GM18498 (cell line): ENCODE measurements around the gene SIAE.
"Not testable (repeated sequence)": the region's sequence is repeated elsewhere in the genome, so short reads cannot be mapped to it uniquely, and the experiment has no call there.

Source experiments
- ATAC-seq: cut with Tn5 transposase; IDR thresholded peaks from one replicate; pipeline ENCODE4 v1.9.1; 2021; ENCODE audit warnings: mild to moderate bottlenecking, moderate library complexity; ENCODE audit not compliant: unreplicated experiment

Gene SIAE

DNA sequence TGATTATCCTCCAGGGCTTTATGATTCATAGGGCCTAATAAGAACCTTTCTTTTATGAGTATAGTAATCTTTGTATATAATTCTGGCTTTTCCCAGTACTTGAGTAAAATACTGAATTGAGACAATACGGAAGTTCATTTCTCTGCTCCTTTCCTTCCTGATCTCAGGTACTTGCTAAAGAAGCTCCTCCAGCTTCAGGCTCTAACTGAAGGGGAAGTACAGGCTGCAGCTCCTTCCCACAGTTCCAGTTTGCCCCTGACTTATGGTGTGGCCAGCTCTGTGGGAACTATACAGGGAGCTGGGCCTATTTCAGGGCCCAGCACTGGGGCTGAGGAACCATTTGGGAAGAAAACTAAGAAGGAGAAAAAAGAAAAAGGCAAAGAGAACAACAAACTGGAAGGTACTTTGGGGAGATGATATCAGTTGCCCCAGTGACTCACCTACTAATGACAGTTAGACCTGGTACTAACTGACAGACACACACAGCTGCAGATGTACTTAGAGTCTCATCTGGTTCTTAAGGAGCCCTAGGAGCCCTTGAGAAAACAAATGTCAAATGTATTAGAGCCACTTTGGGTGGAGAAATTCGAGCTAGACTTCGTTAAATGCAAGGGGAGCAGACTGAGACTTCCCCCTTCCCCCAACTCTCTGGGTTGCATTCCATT is 47.9 kb downstream of the SIAE start:
- ATAC-seq: no peak

DNA sequence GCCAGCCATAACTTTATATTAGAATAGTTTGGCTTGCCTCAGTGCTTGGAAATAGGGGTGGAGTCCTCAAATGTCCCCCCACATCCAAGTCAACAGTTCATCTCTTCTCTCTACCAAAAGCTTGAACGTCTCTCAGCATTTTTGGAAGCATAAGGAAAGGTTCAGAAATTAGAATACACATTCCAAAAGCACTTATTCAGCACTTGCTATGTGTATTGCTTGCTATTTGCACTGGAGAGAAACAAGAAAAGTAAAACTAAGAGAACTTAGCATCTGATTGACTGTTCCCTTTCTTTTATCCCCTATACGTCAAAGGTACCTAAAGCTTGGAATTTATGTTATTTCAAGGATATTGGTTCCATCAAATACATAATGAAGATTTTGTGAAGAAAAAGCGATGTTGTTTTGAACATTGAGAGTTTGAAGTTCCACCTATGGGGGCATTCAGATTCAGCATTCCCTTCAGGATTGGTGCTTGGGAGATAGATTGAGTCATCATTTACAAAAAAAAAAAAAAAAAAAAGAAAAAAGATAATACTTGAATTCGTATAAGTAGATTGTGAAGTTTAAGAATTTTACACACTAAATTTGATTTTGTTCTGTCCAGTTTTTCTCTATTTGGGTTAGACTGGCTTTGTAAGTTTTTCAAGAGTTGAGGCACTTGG is 49.5 kb downstream of the SIAE start:
- ATAC-seq: no peak

DNA sequence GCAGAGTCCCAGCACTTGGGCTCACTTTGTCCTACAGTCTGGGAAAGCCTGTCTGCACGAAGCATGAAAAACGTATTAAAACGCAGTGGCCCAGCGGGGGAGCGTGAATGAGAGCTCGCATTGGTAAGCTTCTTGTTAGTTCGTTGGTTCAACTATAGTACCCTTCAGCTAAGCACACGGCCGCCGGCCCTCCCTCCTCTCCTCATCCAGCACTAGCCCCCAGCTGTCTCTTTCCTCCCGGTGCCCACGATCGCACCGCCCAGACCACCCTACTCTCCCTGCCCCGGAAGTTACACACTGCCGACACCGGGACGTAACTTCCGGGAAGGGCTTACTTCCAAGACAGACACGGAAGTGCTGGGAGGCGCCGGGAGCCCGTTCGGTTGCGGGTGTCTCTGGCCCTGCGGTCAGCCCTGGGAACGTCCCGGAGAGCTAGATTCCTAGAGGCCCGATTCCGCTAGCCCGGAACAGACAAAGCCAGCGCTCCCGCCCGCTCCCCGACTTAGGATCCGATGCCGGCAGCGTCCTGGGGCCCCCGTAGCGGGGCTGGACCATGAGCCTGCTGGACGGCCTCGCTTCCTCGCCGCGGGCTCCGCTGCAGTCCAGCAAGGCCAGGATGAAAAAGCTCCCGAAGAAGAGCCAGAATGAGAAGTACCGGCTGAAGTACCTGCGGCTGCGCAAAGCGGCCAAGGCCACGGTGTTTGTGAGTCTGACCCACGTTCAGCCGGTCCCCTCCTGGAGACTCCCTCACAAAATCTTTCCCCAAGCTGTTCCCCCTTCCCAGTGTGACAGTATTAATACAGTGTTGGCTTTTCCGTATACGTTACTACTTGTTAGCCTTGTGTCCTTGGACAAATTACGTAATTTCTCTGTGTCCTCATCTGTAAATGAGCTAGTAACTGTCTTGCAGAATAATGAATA is 50.7 kb downstream of the SIAE start, which contains the start of gene TBRG1:
TBRG1 (plus strand) TSS at position 334 of the 921 bp plus-strand sequence; CDS start at position 554, 220 bp downstream.
- peak; percentile 99 for ATAC-seq

DNA sequence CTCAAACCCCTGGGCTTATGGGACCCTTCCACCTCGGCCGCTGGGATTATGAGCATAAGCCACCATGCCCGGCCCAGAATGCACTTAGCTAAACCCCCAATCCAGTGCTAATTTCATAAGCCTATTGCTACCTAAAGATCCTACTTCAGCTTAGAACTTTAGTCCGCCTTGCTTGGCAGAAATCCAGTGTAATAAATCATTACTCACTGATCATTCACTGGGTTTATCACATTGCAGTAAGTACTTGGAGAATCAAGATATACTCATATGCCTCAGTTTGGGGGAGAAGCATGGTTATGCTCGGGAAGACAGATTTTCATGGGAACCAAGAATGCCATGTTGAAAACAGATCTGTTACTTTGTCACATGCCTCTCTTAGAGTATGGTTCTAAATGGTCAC is 54.7 kb downstream of the SIAE start:
- no peak for ATAC-seq

DNA sequence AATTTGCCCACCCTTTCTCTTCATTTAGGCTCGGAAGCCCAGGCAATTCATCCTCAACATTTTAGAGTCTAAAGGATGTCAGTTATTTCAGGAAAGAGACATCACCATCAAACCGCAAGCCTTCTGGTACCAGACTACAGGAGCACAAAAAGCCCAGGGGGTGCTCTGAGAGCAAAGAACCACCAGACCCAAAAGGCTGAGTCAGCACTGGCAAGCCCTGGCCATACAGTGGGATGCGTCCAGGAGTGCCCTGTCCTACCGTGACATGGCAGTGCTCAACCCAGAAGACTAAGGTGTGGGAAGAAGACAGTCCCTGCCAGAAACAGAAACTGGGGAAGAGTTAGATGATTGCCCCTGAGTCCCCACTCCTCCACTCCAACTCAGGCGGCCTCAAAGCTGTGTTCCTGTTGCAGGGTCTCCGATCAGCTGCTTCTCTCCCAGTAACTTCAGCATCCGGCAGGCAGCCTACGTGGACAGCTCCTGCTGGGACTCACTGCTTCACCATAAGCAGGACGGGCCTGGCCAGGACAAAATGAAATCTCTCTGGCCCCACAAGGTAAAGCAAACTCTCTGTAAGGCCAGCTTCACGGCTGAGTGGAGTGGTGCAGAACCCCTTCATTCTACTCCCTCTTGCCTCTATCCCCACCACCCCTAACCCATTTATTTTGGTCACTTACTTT is 60.8 kb downstream of the SIAE start:
- no peak for ATAC-seq

DNA sequence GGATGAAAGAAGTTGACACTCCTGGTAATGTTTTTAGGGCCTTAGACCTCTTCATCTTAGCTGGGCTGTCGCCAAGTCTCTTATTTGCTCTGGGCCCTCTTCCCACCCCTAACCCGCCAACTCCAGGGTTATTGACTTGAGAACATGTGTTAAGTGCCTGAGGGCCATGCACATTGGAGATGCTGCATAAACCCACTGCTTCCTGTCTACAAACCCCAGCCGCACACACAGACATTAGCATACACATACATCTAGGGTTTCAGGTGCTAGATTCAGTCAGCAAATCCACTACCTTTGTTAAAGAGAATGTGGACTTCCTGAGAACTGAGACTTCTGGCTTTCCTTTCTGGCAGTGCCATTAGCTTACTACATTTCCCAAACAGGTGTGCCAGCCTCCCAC is 61.5 kb downstream of the SIAE start:
- peak; percentile 60 for ATAC-seq

DNA sequence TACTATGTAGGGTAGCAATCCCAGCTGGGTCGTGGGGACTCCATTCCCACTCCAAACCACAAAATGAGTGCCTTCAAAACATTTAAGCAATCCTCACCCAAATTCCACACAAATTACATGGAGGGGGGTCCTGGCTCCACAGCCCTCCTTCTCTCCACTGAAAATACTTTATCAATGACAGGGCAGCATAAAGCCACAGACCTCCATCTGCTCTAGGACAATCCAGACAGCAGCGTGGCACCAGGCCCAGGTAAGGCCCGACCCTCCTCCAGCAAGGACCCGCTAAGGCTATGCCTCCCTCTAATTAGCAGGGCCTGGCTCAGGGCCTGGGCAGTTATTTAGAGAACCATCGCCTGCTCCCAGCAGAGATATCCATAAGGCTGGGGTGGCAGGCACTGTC is 62.5 kb downstream of the SIAE start, which contains the start of gene PANX3:
PANX3 (plus strand) TSS at position 365 of the 400 bp plus-strand sequence. CDS start 129 bp downstream, outside the sequence.
- no peak for ATAC-seq

DNA sequence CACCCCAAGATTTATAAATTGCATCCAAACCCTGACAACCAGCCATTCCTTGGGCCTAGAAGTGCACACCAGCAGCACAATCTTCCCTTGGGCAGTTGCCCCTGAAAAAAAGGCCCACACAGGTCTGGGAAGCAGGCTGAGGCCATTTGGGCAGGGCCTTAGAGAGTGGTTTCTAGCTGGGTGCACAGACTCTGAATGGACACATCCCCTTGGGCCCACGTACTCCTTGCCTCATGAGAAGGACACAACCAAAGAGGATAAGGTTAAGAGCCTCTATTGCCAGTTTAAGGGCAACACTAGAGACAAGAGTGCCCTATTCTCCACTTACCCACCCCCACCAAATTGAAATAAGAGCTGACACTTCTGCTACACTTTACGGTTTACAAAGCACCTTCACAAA is 63.2 kb downstream of the SIAE start:
- no peak for ATAC-seq

DNA sequence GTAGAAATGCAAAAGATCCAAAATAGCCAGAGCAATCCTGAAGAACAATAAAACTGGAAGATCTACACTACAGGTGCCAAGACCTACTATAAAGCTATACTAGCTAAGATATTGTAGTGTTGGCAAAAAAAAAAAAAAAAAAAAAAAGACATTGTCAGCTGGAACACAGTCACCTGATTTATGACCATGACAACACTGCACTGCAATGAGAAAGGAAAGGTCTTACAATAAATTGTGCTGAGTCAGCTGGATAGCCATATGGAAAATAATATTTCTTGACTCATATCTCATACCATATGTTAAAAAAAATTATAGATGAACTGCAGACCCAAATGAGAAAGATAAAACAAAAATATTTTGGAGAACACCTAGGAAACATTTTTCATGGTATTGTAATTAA is 65.4 kb downstream of the SIAE start:
- ATAC-seq: no peak

DNA sequence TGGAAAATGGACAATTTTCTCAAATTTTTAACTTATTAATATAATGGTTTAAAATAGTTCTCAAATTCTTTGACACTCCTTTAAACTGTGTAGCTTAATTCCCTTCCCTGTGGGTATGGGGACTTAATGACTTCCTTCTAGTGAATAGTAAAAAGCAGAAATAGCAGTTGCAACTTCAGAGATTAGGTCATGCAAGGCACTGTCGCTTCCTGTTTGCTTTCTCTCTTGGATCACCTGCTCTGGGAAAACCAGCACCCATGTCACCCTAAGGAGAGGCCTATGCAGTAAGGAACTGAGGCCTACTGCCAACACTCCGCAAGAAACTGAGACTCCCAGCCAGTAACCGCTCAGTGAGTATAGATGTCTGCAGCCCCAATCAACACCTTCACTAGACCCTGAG is 67.8 kb downstream of the SIAE start:
- no peak for ATAC-seq

DNA sequence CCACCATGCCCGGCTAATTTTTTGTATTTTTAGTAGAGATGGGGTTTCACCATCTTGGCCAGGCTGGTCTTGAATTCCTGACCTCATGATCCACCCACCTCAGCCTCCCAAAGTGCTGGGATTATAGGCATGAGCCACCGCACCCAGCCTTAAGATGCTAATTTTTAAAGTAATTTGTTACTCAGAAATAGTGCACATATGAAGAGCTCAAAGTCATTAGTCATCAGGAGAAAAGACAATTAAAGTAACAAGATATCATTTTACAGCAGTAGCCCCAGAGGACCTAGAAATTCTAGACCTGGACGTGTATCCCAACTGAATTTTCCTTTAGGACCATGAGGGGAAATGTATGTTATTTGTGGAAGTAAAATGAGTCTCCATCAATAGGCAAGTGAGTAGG is 70.8 kb downstream of the SIAE start:
- not testable (repeated sequence) for ATAC-seq

DNA sequence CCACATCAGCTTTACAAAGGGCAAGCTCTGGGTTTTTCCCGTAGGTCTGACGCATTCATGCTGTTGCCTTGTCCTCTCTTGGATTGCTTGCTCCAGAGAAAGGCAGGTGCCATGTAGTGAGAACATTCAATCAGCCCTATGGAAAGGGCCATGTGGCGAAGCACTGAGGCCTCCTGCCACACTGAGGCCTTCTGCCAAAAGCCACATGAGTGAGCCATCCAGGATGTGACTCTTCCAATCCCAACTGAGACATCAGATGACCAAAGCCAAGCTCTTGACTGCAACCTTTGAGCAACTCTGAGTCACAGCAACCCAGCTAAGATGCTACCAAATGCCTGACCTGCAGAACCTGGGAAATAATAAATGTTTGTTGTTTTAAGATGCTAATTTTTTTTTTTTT is 71.3 kb downstream of the SIAE start:
- ATAC-seq: no peak

DNA sequence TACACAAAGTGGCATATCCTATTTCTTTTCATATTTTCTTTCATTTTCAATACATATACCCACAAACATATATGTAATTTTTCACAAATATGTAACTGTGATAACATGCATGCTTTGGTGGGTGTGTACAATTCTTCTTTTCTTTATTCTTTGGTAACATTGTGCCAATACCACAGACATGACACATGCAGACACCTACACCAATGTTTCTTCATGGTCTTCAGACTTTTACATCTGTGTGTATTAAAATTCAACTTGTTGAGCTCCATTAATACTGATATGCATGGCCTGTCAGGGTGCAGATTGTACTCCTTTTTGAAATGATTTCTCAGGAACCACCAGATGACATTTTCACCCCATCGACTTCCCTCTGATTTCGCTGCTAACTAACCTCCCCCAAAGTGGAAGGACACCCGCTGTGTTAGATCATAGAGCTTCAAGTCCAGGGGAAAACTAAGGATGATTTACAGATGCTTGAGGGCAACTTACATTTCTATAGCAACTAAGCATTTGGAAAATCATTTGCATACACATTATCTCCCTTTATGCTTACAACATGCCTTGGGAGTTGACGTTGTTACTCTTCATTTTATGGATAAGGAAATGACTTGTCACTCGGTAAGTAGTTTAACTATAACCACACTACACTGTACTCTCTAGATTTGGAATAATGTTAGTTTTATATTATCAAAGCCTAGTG is 72.8 kb downstream of the SIAE start:
- ATAC-seq: no peak

DNA sequence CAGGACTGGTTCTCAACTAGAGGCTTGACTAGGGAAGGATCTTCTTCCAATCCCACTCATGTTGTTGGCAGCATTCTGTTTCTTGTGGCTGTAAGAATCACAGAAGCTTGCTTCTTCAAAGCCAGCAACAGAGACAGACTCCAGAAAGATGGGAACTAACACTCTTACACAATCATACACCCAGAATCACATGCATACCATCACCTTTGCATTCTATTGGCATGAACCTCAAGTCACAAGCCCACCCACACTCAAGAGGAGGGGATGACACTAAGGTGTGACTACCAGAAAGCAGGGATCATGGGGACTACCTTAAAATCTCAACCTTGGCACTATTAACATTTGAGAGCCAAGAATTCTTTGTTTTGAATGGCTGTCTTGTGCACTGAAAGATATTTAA is 75.9 kb downstream of the SIAE start:
- ATAC-seq: no peak

DNA sequence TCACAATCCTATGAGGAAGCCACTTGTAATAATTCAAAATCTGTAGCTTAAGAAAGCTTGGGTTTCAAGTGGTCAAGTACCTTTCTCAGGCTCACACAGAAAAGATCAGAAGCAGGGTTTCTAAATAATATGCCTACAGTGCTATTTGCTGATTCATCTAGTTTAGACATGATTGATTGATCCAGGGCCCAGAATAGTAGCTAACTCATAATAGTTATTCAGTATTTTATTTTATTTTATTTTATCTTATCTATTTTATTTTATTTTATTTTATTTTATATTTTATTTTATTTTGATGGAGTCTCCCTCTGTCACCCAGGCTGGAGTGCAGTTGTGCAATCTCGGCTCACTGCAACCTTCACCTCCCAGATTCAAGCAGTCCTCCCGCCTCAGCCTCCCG is 78.2 kb downstream of the SIAE start:
- ATAC-seq: no peak

DNA sequence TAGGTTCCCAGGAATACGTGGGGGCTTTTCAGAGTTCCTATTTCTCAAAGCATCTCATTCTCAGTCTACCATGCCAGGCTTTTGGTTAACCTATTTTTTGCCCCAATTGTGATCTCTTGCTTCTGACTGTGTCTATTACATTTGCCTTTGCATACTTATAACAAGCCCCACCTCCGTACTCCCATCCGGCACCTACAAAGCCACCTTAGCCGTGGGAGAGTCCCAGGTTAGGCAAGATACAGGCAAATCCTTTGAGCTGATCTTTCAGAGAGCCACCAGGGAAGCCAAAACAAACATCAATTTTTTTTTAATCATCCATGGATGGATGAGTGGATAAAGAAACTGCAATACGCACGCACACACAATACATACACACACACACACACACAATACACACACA is 80.9 kb downstream of the SIAE start:
- no peak for ATAC-seq

DNA sequence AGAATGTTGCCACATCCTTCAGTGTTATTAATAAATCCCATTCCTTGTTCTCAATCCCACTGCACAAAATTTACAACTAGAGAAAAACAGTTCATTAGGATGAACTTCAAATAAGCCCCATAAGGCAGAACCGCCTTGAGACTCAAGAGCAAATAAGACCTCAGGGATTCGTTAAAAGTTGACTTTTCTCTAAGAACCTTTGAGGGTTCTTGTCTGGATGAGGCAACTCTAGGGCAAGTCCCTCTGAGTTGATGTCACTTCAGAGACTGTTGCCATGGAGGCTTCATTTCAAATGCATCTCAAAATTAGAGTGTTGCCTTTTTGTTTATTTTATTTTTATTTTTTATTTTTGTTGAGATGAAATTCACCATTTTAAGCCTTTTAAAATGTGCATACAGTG is 82.1 kb downstream of the SIAE start:
- no peak for ATAC-seq

DNA sequence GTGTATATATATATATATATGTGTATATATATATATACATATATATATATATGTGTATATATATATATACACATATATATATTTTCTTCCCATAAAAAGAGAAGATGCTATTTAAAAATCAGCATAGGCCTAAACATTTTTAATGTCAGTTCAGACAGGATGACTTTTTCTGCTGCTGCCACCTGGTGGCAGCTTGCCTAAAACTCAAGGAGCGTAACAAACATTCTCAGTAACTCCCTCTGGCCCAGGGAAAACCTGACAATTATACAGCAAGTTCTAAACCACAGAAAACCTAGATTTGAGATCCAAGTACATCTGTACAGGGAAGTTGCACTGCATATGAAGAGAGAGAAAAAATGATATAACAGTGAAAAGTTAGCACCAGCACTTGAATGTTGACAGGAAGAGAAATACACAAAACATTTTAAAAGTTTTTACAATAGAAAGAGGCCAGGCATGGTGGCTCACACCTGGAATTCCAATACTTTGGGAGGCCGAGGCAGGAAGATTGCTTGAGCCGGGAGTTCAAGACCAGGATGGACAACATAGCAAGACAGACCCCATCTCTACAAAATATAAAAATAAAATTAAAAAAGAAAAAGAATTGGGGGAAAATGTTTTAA is 87.2 kb downstream of the SIAE start:
- ATAC-seq: peak; percentile 60

DNA sequence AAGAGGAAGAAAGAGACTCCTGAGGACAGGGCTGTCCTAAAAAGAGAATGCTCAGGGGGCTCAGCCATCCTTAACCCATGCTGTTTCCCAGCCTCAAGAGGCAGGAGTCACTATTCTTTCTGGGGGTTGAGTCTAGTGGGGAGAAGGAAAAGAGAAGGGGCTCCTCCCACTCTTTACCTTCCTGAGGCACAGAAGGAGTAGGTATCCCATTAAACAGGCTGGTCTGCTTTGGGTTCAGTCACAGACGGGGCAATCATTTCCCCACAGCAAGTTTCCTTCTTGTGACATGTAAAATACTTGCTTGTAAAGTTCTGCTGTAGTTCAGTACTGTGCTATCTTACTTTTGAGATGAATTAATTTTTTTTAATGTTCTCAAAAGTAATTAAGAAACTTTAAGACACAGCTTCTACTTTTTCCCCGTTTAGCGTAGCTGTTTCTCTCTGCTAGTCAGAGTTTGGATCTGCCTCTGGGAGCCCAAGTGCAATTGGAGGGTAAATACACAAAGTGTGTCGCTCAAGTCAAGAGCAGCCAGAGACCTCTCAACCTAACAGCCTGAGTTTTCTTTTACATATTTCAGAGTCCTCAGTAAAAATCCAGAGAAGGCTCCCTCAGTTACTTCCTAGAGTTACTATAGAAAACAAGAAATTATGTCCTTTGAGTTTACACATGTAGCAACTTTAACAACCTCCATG is 88.7 kb downstream of the SIAE start:
- no peak for ATAC-seq
